ENCODE results near the gene SPINDOC.

The SPINDOC gene

GRCh38 chr11:63834535-63835157 is 21.4 kb downstream of the SPINDOC start:
- no peak for DNase-seq (ENCODE audit: low read depth in 2 of 2)

GRCh38 chr11:63835158-63835545 is 21.9 kb downstream of the SPINDOC start:
- DNase-seq (ENCODE audit: low read depth in 2 of 2) = no peak

GRCh38 chr11:63837027-63837688 is 23.9 kb downstream of the SPINDOC start:
- peak; percentile 41 to 55 for DNase-seq (ENCODE audit: low read depth in 2 of 2)

- no peak for DNase-seq (ENCODE audit: low read depth in 2 of 2)
Measured at GRCh38 chr11:63837739-63838138, 24.5 kb downstream of the SPINDOC start.

GRCh38 chr11:63838150-63838677 is 25.0 kb downstream of the SPINDOC start:
- no peak for DNase-seq (ENCODE audit: low read depth in 2 of 2)

- peak; percentile 99 for DNase-seq (ENCODE audit: low read depth in 2 of 2)
Measured at GRCh38 chr11:63838678-63839507, 25.6 kb downstream of the SPINDOC start, which contains the start of gene MARK2. TSS of gene MARK2 (plus strand) at chr11:63839110. CDS start at chr11:63839507, 397 bp downstream.

- no peak for DNase-seq (ENCODE audit: low read depth in 2 of 2)
Measured at GRCh38 chr11:63839508-63840355, 26.5 kb downstream of the SPINDOC start.

- no peak for DNase-seq (ENCODE audit: low read depth in 2 of 2)
Measured at GRCh38 chr11:63840356-63841060, 27.3 kb downstream of the SPINDOC start.

GRCh38 chr11:63841554-63841953 is 28.3 kb downstream of the SPINDOC start:
- no peak for DNase-seq (ENCODE audit: low read depth in 2 of 2)

GRCh38 chr11:63843041-63843440 is 29.8 kb downstream of the SPINDOC start:
- no peak for DNase-seq (ENCODE audit: low read depth in 2 of 2)

- no peak for DNase-seq (ENCODE audit: low read depth in 2 of 2)
Measured at GRCh38 chr11:63844836-63845235, 31.6 kb downstream of the SPINDOC start.

GRCh38 chr11:63845303-63845702 is 32.0 kb downstream of the SPINDOC start:
- DNase-seq (ENCODE audit: low read depth in 2 of 2) = no peak

- DNase-seq (ENCODE audit: low read depth in 2 of 2) = no peak
Measured at GRCh38 chr11:63845911-63846310, 32.7 kb downstream of the SPINDOC start.

- DNase-seq (ENCODE audit: low read depth in 2 of 2) = no peak
Measured at GRCh38 chr11:63846897-63847296, 33.6 kb downstream of the SPINDOC start.

- DNase-seq (ENCODE audit: low read depth in 2 of 2) = no peak
Measured at GRCh38 chr11:63847363-63847762, 34.1 kb downstream of the SPINDOC start.

GRCh38 chr11:63849691-63850090 is 36.4 kb downstream of the SPINDOC start:
- no peak for DNase-seq (ENCODE audit: low read depth in 2 of 2)

GRCh38 chr11:63850920-63851319 is 37.7 kb downstream of the SPINDOC start:
- DNase-seq (ENCODE audit: low read depth in 2 of 2) = no peak

- DNase-seq (ENCODE audit: low read depth in 2 of 2) = no peak
Measured at GRCh38 chr11:63851364-63851763, 38.1 kb downstream of the SPINDOC start.

- no peak for DNase-seq (ENCODE audit: low read depth in 2 of 2)
Measured at GRCh38 chr11:63853476-63853875, 40.2 kb downstream of the SPINDOC start.

GRCh38 chr11:63854696-63855095 is 41.4 kb downstream of the SPINDOC start:
- DNase-seq (ENCODE audit: low read depth in 2 of 2) = no peak

GRCh38 chr11:63855975-63856374 is 42.7 kb downstream of the SPINDOC start:
- DNase-seq (ENCODE audit: low read depth in 2 of 2) = no peak
